Heart left ventricle (tissue), 16 donors: ENCODE data around the gene DLG1. TPM values are rescaled to one million over a fixed set of nuclear protein-coding genes. Genes with fewer than 3 reads are reported as not detected.
A peak's percentile ranks its signal among the peaks of the same experiment; 100 is the strongest.

ENCODE experiments used
- ATAC-seq, 4 donors: fragments of 200-7000 bp; cut with Tn5 transposase; one replicate each; pipeline ENCODE4 v1.9.1; 2020 to 2022; ENCODE audit warnings: moderate library complexity in 4 of 4, mild to moderate bottlenecking in 3 of 4, moderate number of reproducible peaks in 1 of 4
- DNase-seq, 5 donors: peaks; one replicate each; pipeline ENCODE4 v3.0.0-alpha.2; 2020
- H3K27ac ChIP-seq, 12 donors: fragments of 200-600 bp; sonication (generic) in 4 of 12; one replicate each; pipeline versions ENCODE4 v1.5.0 to v1.8.0; 2016 to 2022; ENCODE audit warnings: mild to moderate bottlenecking in 2 of 12
- H3K27me3 ChIP-seq, 9 donors: fragments of 200-600 bp; sonication (generic) in 2 of 9; one replicate each; pipeline versions ENCODE4 v1.5.1 to v1.8.0; 2016 to 2022; ENCODE audit warnings: mild to moderate bottlenecking in 3 of 9
- H3K36me3 ChIP-seq, 9 donors: fragments of 200-600 bp; sonication (generic) in 2 of 9; one replicate each; pipeline versions ENCODE4 v1.5.0 to v1.8.0; 2018 to 2022; ENCODE audit warnings: mild to moderate bottlenecking in 2 of 9
- H3K4me1 ChIP-seq, 12 donors: fragments of 200-600 bp; sonication (generic) in 4 of 12; one replicate each; pipeline versions ENCODE4 v1.5.0 to v1.8.0; 2016 to 2022; ENCODE audit warnings: mild to moderate bottlenecking in 3 of 12
- H3K4me3 ChIP-seq, 12 donors: fragments of 200-600 bp; sonication (generic) in 4 of 12; one replicate each; pipeline versions ENCODE4 v1.5.0 to v1.8.0; 2017 to 2022; ENCODE audit warnings: mild to moderate bottlenecking in 9 of 12, moderate library complexity in 4 of 12
- H3K9me3 ChIP-seq, 12 donors: fragments of 200-600 bp; sonication (generic) in 4 of 12; one replicate each; pipeline versions ENCODE4 v1.5.0 to v1.8.0; 2016 to 2022; ENCODE audit warnings: mild to moderate bottlenecking in 1 of 12
- POLR2A ChIP-seq, 2 donors: fragments of 450-650 bp; IDR thresholded peaks; one replicate each; pipeline ENCODE4 v1.6.1; 2017; ENCODE audit warnings: antibody characterized with exemption in 2 of 2, mild to moderate bottlenecking in 2 of 2, moderate library complexity in 2 of 2
- WGBS, 4 donors: extraction: QIAGEN DNeasy Blood & Tissue Kit in 2 of 4; methylation state at CpG; one replicate each; pipeline versions ENCODE4 v1.1.5 to v1.1.7; 2013 to 2018; 5-methylcytosine and 5-hydroxymethylcytosine counted together
- intact Hi-C, 10 donors: fragments of 100-400 bp; cut with DNase I; formaldehyde crosslinking; loops; one replicate each; pipeline versions ENCODE4 v1.11.1 to v1.14.2; 2022
- polyA plus RNA-seq, 2 donors: library from polyadenylated mRNA; stranded (reverse); fragments of 200-250 nt; gene quantifications; one replicate each; pipeline ENCODE4 v1.2.3, GENCODE V29; 2013
- total RNA-seq, 9 donors: library from RNA; depleted of rRNA in 2 of 9; stranded (reverse); fragments of >200 nt in 2 of 9; fragmentation: NEBNext Ultra II Directional in 3 of 9; extraction: Animal tissue kit (Norgen Biotek cat#: 25700) in 3 of 9; gene quantifications; one replicate each; pipeline versions ENCODE4 v1.1.0 to v1.2.4, GENCODE V29; 2016 to 2023
- TF ChIP-seq, protein P1 (sequence below), 12 donors: fragments of 200-600 bp; sonication (generic) in 4 of 12; IDR thresholded peaks; one replicate each; pipeline versions ENCODE4 v1.5.0 to v1.8.0; 2018 to 2022; ENCODE audit warnings: antibody characterized with exemption in 12 of 12, mild to moderate bottlenecking in 5 of 12
- donor health status: ischemic (EF 13 %, LVEDD 7.1; RV severe dilation, severe dysfunction).
- donor health status: healthy with polysubstance abuse.
- donor health status: DM: no; HTN: yes; CAD: no.
- donor health status: DM: no; HTN: no; CAD: no.
- donor health status: ischemic (EF 25% LVEDD 6.9; RV normal size, moderate dysfunction).
- donor health status: ischemic (EF 25% LVEDD 5.7; RV mildly dilated, moderate dysfunction).
- donor health status: healthy.
- donor health status: DM: yes; HTN: yes; CAD: no.
- donor health status: ischemic (EF 35%, LVEDD 5.7; RV mildly dilated, moderate dysfunction).
- donor health status: nonischemic (EF 11% LVEDD 7.7; RV severe dilation, severe dysfunction).
- donor health status: DM: yes; HTN: yes; CAD: no.
- donor health status: PGD.
- donor health status: ischemic (EF 29% LVEDD 5.4; RV normal size, mild dysfunction).
- donor health status: nonischemic (EF 23%, LVEDD 6.1; RV moderate dilation, normal function).

Gene DLG1
- total and polyA plus RNA-seq, 11 donors = 17.4 to 151 (median 63.6) TPM

DNA sequence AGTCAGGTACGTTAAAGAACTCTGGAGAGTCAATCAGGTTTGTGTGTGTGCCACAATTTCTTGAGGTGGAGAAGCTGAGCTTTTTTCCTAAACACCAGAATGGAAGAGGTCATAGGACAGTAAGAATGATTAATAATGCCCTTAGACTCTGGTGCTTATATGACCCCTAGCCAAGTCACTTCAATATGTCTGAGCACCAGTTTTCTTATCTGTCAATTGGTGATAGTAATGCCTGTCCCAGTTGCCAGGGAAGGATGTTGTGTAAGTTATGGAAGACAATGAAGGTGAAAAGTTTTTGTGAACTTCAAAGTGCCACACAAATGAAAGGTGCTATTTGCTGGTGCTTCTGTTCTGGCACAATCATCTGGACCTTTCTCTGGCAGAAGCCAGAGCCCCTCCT lies 22.2 kb upstream of the DLG1 start:
- intact Hi-C loops = no loop called here
- ATAC-seq = peak in 2 of 4 donors; percentile 45 to 66

DNA sequence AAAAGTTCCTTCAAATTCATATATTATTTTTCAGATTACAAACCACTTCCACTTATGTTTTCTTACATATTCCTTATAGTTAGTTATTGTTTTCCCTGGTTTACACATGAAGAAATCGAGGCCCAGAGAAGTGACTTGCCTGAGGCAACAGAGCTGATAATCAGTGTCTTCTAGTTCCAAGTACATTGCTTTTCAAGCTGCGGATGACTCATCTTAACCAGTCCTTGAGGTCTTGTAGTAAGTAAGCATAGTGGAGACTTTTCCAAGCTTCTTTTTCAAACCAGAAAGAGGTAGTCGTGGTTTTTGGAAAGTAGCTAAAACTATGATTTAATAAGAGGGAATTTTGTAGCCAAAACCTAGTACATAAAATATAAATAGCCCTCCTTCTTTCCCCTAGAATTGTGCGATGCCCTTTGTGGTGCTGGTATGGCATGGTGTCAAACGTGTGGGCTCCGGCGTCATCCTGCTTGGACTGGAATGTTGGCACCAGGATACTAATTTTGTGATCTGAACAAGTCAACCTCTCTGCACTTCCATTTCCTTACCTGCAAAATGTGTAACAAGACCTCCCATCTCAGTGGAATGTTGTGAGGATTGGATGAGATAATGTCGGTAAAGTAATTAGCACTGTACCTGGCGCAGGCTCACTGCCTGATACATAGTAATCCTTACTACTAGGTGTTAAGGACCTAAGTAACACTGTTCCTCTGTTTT lies 19.0 kb upstream of the DLG1 start:
- intact Hi-C loops = no loop called here
- Histone ChIP-seq H3K9me3 (no peaks in the 10 kb centered on the region), H3K27ac (peak overlapping the region in 3 of 12 donors; percentile 20 to 54 (median 24)), H3K4me1 (peaks cover 0 to 14% (median 3%) of the 10 kb centered on the region in 12 donors), H3K4me3 (peak overlapping the region in 1 of 12 donors; percentile 21), H3K36me3 (no peaks in the 10 kb centered on the region), H3K27me3 (no peaks in the 10 kb centered on the region)
- WGBS, 4 donors = 44 to 51% (median 49%) methylated on average over 9 of the region's 9 CpGs
- TF ChIP-seq POLR2A (IDR thresholded peaks at IDR 0.05) = no peak
- TF ChIP-seq, protein P1, sequence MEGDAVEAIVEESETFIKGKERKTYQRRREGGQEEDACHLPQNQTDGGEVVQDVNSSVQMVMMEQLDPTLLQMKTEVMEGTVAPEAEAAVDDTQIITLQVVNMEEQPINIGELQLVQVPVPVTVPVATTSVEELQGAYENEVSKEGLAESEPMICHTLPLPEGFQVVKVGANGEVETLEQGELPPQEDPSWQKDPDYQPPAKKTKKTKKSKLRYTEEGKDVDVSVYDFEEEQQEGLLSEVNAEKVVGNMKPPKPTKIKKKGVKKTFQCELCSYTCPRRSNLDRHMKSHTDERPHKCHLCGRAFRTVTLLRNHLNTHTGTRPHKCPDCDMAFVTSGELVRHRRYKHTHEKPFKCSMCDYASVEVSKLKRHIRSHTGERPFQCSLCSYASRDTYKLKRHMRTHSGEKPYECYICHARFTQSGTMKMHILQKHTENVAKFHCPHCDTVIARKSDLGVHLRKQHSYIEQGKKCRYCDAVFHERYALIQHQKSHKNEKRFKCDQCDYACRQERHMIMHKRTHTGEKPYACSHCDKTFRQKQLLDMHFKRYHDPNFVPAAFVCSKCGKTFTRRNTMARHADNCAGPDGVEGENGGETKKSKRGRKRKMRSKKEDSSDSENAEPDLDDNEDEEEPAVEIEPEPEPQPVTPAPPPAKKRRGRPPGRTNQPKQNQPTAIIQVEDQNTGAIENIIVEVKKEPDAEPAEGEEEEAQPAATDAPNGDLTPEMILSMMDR (IDR thresholded peaks at IDR 0.05) = no peak
- ATAC-seq (peak; percentile 69 to 91 (median 79)), DNase-seq (peak in 2 of 5 donors; percentile 39 to 44)

More for the DNA sequence above, 22.2 kb upstream of the DLG1 start:
- 65 to 78% (median 70%) methylated on average over 1 of the region's 1 CpG for WGBS, 4 donors
- no peaks in the 10 kb centered on the region for H3K27me3 ChIP-seq
- no peak overlapping the region for H3K27ac ChIP-seq
- H3K4me3 ChIP-seq = no peak overlapping the region
- H3K4me1 ChIP-seq = peaks cover 0 to 14% (median 3%) of the 10 kb centered on the region in 12 donors
- DNase-seq = no peak
- no peaks in the 10 kb centered on the region for H3K36me3 ChIP-seq
- no peaks in the 10 kb centered on the region for H3K9me3 ChIP-seq
- no peak for TF ChIP-seq POLR2A (IDR thresholded peaks at IDR 0.05)
- TF ChIP-seq, protein P1 (IDR thresholded peaks at IDR 0.05) = no peak

DNA sequence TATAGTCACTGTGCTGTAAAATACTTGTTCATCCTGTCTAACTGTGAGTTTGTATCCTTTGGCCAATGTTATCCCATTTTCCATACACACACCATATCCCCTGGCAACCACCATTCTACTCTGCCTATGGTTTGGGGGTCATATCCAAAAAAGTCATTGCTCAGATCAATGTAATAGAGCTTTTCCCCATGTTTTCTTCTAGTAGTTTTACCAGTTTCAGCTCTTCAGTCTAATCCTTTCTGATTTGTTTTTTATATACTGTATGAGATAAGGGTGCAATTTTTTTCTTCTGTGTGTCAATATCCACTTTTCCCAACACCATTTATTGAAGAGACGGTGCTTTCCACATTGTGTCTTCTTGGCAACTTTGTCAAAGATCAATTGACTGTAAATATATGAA lies 14.0 kb upstream of the DLG1 start:
- Histone ChIP-seq H3K4me1 (peaks cover 0 to 26% (median 17%) of the 10 kb centered on the region in 12 donors), H3K36me3 (no peaks in the 10 kb centered on the region), H3K4me3 (no peak overlapping the region), H3K27me3 (no peaks in the 10 kb centered on the region), H3K27ac (no peak overlapping the region), H3K9me3 (no peaks in the 10 kb centered on the region)
- no peak for ATAC-seq
- WGBS, 4 donors = 96 to 100% (median 99%) methylated on average over 1 of the region's 1 CpG
- no peak for DNase-seq
- intact Hi-C loops = no loop called here
- TF ChIP-seq, protein P1 (IDR thresholded peaks at IDR 0.05) = no peak
- no peak for TF ChIP-seq POLR2A (IDR thresholded peaks at IDR 0.05)

DNA sequence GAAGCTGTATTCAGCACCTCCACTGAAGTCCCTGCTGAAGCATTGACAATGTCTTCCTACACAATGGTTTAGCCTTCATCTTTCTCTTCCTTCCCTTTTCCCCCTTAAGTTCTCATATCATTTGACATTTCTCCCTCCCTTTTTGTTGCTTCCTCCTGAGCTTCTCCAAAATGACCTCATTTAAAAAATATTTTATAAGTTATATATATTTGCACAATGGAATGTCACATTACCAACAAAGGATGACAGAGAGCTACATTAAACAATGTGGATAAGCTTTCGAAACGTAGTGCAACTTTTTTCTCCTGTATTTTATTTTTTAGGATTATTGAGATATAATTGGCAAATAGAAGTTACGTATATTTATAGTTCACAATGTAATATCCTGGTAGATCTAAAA lies 13.2 kb upstream of the DLG1 start:
- DNase-seq = no peak
- Histone ChIP-seq H3K27ac (no peak overlapping the region), H3K4me3 (no peak overlapping the region), H3K9me3 (no peaks in the 10 kb centered on the region), H3K27me3 (no peaks in the 10 kb centered on the region), H3K4me1 (peaks cover 0 to 27% (median 15%) of the 10 kb centered on the region in 12 donors), H3K36me3 (no peaks in the 10 kb centered on the region)
- TF ChIP-seq, protein P1 (IDR thresholded peaks at IDR 0.05) = no peak
- TF ChIP-seq POLR2A (IDR thresholded peaks at IDR 0.05) = no peak
- WGBS, 4 donors = 93 to 99% (median 97%) methylated on average over 3 of the region's 3 CpGs
- intact Hi-C loops = no loop called here
- ATAC-seq = no peak
